HEK293T (cell line): Measurements from ENCODE around the gene ROPN1B.
"Not testable (repeated sequence)": the region's sequence is repeated elsewhere in the genome, so short reads cannot be mapped to it uniquely, and the experiment has no call there.

Source experiments
- FOXK2 ChIP-seq: fragments of 450-650 bp; IDR thresholded peaks from 2 replicates; pipeline ENCODE4 v1.6.1; 2016; ENCODE audit warnings: mild to moderate bottlenecking
- NFRKB ChIP-seq: fragments of 450-650 bp; IDR thresholded peaks from 2 replicates; pipeline ENCODE4 v1.6.1; 2016; ENCODE audit warnings: mild to moderate bottlenecking, moderate library complexity
- SP1 ChIP-seq: fragments of 450-650 bp; IDR thresholded peaks from 2 replicates; pipeline ENCODE4 v1.6.1; 2017
- SUZ12 ChIP-seq: fragments of 450-650 bp; IDR thresholded peaks from 2 replicates; pipeline ENCODE4 v1.6.1; 2016; ENCODE audit warnings: mild to moderate bottlenecking
- ZNF384 ChIP-seq: fragments of 450-650 bp; IDR thresholded peaks from 2 replicates; pipeline ENCODE4 v1.6.1; 2016
- TF ChIP-seq, protein P1 (sequence below): fragments of 450-650 bp; IDR thresholded peaks from 2 replicates; pipeline ENCODE4 v1.6.1; 2016

DNA sequence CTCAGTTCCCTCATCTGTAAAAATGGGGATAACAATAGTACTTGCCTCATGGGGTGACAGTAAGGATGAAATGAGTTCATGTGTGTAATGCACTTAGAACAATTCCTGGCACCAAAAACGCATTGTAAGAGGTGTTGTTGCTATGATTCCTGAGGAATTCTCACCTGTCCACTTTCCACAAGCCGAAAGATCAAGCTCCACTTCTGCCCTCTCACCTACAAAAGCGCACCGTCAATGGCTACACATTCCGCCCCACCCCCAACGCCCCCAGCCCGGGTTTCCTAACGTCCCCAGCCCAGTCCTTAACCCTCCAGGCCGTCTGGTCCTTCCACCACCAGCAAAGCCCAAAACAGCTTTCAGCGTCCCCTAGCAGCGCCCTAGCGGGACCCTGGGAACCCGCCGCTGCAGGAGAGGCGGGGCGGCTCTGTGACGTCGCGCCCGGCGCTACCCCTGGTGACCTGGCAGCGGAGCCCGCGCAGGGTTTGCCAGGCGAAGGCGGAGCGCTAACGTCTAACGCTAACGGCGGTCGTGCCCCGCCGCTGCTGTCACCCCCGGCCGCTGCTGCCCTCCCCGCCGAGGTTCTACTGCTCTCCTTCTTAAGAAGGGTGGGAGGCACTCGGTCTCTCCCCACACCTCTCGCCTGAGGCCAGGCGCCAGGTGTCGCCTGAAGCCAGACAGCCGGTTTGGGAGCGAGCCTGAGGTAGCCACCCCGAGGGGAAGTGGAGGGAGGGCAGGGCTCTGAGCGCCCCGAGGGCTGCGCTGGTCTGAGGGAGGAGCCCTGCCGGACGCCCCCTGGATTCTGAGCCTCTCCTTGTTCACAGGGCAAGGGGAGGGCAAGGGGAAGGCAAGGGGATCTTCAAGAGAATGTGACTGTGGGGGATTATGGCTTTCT lies at the start of gene ROPN1B:
- not testable (repeated sequence) for TF ChIP-seq FOXK2, SUZ12, ZNF384, SP1, NFRKB
- TF ChIP-seq, protein P1, sequence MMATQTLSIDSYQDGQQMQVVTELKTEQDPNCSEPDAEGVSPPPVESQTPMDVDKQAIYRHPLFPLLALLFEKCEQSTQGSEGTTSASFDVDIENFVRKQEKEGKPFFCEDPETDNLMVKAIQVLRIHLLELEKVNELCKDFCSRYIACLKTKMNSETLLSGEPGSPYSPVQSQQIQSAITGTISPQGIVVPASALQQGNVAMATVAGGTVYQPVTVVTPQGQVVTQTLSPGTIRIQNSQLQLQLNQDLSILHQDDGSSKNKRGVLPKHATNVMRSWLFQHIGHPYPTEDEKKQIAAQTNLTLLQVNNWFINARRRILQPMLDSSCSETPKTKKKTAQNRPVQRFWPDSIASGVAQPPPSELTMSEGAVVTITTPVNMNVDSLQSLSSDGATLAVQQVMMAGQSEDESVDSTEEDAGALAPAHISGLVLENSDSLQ: not testable (repeated sequence)
